Measurements from ENCODE around the gene AKIRIN1. TPM values are rescaled to one million over a fixed set of nuclear protein-coding genes. Genes with fewer than 3 reads are reported as not detected.
A peak's percentile ranks its signal among the peaks of the same experiment; 100 is the strongest.
"Not testable (repeated sequence)": the region's sequence is repeated elsewhere in the genome, so short reads cannot be mapped to it uniquely, and the experiment has no call there.

AKIRIN1 gene
- total RNA-seq, 6 experiments from 2014 or later: 18.9 to 37.3 (median 28.5) TPM

DNA sequence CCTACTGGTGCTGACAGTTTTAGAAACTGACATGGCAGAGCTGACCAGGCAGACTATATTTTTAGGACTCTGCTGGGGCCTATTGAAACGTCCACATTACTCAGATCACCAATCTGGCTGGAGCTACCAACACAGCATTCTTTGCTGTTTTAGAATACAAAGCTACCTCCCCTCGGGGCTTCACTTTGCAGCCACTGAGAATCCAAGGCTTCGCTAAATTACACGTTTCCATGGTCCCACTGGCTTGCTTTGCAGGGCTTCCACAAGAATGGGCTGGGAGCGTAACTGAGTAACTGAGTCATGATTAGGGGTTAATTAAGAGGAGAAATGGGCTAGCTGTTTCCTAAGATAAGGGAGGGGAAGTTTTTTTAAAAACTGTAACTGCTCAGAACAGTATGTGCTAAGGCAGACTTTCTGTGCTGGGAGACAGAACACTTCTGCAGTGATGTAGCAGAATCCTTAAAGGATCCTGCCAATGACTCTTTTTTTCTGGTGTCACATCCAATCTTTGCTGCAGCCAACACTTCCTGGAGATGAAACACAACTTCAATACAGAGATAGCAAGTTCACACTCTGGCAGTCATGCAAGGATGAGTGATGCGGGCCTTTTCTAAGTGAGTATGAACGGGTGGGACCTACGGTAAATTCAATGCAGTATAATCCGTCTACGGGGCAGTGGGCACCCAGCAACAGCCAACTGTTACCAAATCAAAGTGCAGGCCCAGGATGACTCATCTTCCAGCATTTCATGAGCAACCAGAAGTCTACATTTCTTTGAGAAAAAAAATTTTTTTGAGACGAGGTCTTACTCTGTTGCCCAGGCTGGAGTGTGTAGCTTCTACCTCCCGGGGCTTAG lies 56.5 kb downstream of the AKIRIN1 start:
- no peaks in the 10 kb centered on the region for H3K9me3 ChIP-seq
- 72% methylated on average over 10 of the region's 12 CpGs for WGBS (ENCODE audit: insufficient coverage, low coverage, low lambda C conversion rate, missing lambda C conversion rate)
- no peaks in the 10 kb centered on the region for H3K4me1 ChIP-seq
- H3K27me3 ChIP-seq: no peaks in the 10 kb centered on the region
- peak overlapping the region in 1 of 3 donors; percentile 8 for H3K27ac ChIP-seq
- DNase-seq (no peak), ATAC-seq (peak; percentile 27 to 46 (median 36))
- TF ChIP-seq POLR2A (IDR thresholded peaks at IDR 0.05): no peak
- no peak for TF ChIP-seq CTCF (IDR thresholded peaks at IDR 0.05)
- intact Hi-C loops (cut with DNase I): no loop called here
- H3K4me3 ChIP-seq: no peak overlapping the region
- peaks cover 0 to 4% (median 1%) of the 10 kb centered on the region in 4 donors for H3K36me3 ChIP-seq

- DNase-seq: no peak
- Histone ChIP-seq H3K4me1 (no peaks in the 10 kb centered on the region), H3K27me3 (no peaks in the 10 kb centered on the region), H3K9me3 (no peaks in the 10 kb centered on the region), H3K27ac (no peak overlapping the region), H3K36me3 (peaks cover 0 to 2% (median 0%) of the 10 kb centered on the region in 4 donors), H3K4me3 (no peak overlapping the region)
- intact Hi-C loops (cut with DNase I): no loop called here
- WGBS (ENCODE audit: insufficient coverage, low coverage, low lambda C conversion rate, missing lambda C conversion rate): 52% methylated on average over 7 of the region's 7 CpGs
- TF ChIP-seq CTCF (IDR thresholded peaks at IDR 0.05) (no peak), POLR2A (IDR thresholded peaks at IDR 0.05) (no peak)
- peak in 3 of 4 donors; percentile 38 to 81 (median 43) for ATAC-seq
Observed at GRCh38 chr1:39048745-39049370, 57.8 kb downstream of the AKIRIN1 start.

GRCh38 chr1:39050001-39050400 lies 58.9 kb downstream of the AKIRIN1 start:
- Histone ChIP-seq H3K36me3 (peaks cover 0 to 2% (median 0%) of the 10 kb centered on the region in 4 donors), H3K4me3 (no peak overlapping the region), H3K9me3 (no peaks in the 10 kb centered on the region), H3K27me3 (no peaks in the 10 kb centered on the region), H3K4me1 (no peaks in the 10 kb centered on the region), H3K27ac (no peak overlapping the region)
- TF ChIP-seq CTCF (IDR thresholded peaks at IDR 0.05) (no peak), POLR2A (IDR thresholded peaks at IDR 0.05) (no peak)
- DNase-seq: no peak
- no peak for ATAC-seq
- WGBS (ENCODE audit: insufficient coverage, low coverage, low lambda C conversion rate, missing lambda C conversion rate): 100% methylated on average over 2 of the region's 4 CpGs
- intact Hi-C loops (cut with DNase I): no loop called here

- DNase-seq; H3K27ac ChIP-seq; H3K4me3 ChIP-seq; H3K36me3 ChIP-seq; intact Hi-C loops (cut with DNase I); H3K27me3 ChIP-seq; H3K9me3 ChIP-seq; ATAC-seq; H3K4me1 ChIP-seq: not testable (repeated sequence)
- 90% methylated on average over 11 of the region's 11 CpGs for WGBS (ENCODE audit: insufficient coverage, low coverage, low lambda C conversion rate, missing lambda C conversion rate)
Observed at GRCh38 chr1:39051193-39051850, 60.2 kb downstream of the AKIRIN1 start.
